Nephron (organoid): Measurements from ENCODE around the gene UBA3.

ENCODE experiments used
- H3K27ac Mint-ChIP-seq, 3 experiments: 2 replicates each; pipeline ENCODE4 v1.8.0; 2020; ENCODE audit warnings: mixed read lengths in 3 of 3, mild to moderate bottlenecking in 2 of 3, moderate library complexity in 1 of 3
- H3K27me3 Mint-ChIP-seq: 2 replicates; pipeline ENCODE4 v1.8.0; 2021; ENCODE audit warnings: low read depth, mild to moderate bottlenecking, moderate library complexity, mixed read lengths
- H3K36me3 Mint-ChIP-seq: 2 replicates; pipeline ENCODE4 v1.8.0; 2020; ENCODE audit warnings: low read depth, mixed read lengths
- H3K4me1 Mint-ChIP-seq: 2 replicates; pipeline ENCODE4 v1.8.0; 2020; ENCODE audit warnings: mixed read lengths
- H3K4me3 Mint-ChIP-seq, 3 experiments: 2 replicates each; pipeline ENCODE4 v1.8.0; 2020; ENCODE audit warnings: mild to moderate bottlenecking in 3 of 3, mixed read lengths in 3 of 3, moderate library complexity in 2 of 3
- H3K9me3 Mint-ChIP-seq: 2 replicates; pipeline ENCODE4 v1.8.0; 2020; ENCODE audit warnings: mixed read lengths
- CTCF ChIP-seq, 3 experiments: fragments of 200-600 bp; sonication (generic); IDR thresholded peaks; one replicate each; pipeline ENCODE4 v1.5.0; 2021; ENCODE audit warnings: antibody characterized with exemption in 3 of 3; ENCODE audit not compliant: unreplicated experiment in 3 of 3

UBA3 gene

GRCh38 chr3:69008980-69009379 is 71.2 kb downstream of the UBA3 start:
- Mint-ChIP-seq H3K27me3 (no peaks in the 10 kb centered on the region), H3K4me1 (peaks cover 36% of the 10 kb centered on the region), H3K4me3 (no peak overlapping the region), H3K9me3 (no peaks in the 10 kb centered on the region), H3K36me3 (peaks cover 10% of the 10 kb centered on the region), H3K27ac (peak overlapping the region in 1 of 3 experiments; percentile 15)
- TF ChIP-seq CTCF (IDR thresholded peaks at IDR 0.05; ENCODE audit: unreplicated experiment in 3 of 3): no peak

GRCh38 chr3:69005791-69006482 is 74.2 kb downstream of the UBA3 start:
- Mint-ChIP-seq H3K36me3 (peaks cover 24% of the 10 kb centered on the region), H3K9me3 (no peaks in the 10 kb centered on the region), H3K4me1 (peaks cover 19% of the 10 kb centered on the region), H3K27ac (peak overlapping the region; percentile 50 to 85 (median 66)), H3K4me3 (peak overlapping the region in 1 of 3 experiments; percentile 11), H3K27me3 (no peaks in the 10 kb centered on the region)
- TF ChIP-seq CTCF (IDR thresholded peaks at IDR 0.05; ENCODE audit: unreplicated experiment in 3 of 3): no peak

GRCh38 chr3:69005071-69005790 is 74.9 kb downstream of the UBA3 start:
- H3K4me1 Mint-ChIP-seq: peaks cover 19% of the 10 kb centered on the region
- peak overlapping the region in 2 of 3 experiments; percentile 15 to 41 for H3K4me3 Mint-ChIP-seq
- TF ChIP-seq CTCF (IDR thresholded peaks at IDR 0.05; ENCODE audit: unreplicated experiment in 3 of 3): no peak
- H3K36me3 Mint-ChIP-seq: peaks cover 24% of the 10 kb centered on the region
- H3K9me3 Mint-ChIP-seq: no peaks in the 10 kb centered on the region
- peak overlapping the region; percentile 43 to 85 (median 66) for H3K27ac Mint-ChIP-seq
- no peaks in the 10 kb centered on the region for H3K27me3 Mint-ChIP-seq
